Lower leg skin (tissue), 4 donors: Measurements from ENCODE around the gene ADAM30. TPM values are rescaled to one million over a fixed set of nuclear protein-coding genes. Genes with fewer than 3 reads are reported as not detected.

Experiments
- DNase-seq, 2 donors: peaks; one replicate each; pipeline ENCODE4 v3.0.0-alpha.2; 2019; ENCODE audit warnings: low spot score in 2 of 2
- H3K4me3 ChIP-seq: fragments of 200-600 bp; sonication (generic); 2 replicates; pipeline ENCODE4 v1.5.1; 2017; ENCODE audit warnings: mild to moderate bottlenecking, low read depth; ENCODE audit not compliant: poor library complexity, severe bottlenecking
- CTCF ChIP-seq, 3 donors: fragments of 450-650 bp; IDR thresholded peaks; one replicate each; pipeline ENCODE4 v1.5.1; 2016; ENCODE audit warnings: antibody characterized with exemption in 3 of 3, mild to moderate bottlenecking in 3 of 3, moderate library complexity in 2 of 3
- POLR2A ChIP-seq, 2 donors: fragments of 450-650 bp; IDR thresholded peaks; one replicate each; pipeline ENCODE4 v1.6.1; 2016 to 2017; ENCODE audit warnings: antibody characterized with exemption in 2 of 2, mild to moderate bottlenecking in 1 of 2, moderate library complexity in 1 of 2
- WGBS, 2 donors: methylation state at CpG; one replicate each; pipeline ENCODE4 v1.1.5; 2018; 5-methylcytosine and 5-hydroxymethylcytosine counted together
- intact Hi-C: fragments of 100-400 bp; cut with DNase I; formaldehyde crosslinking; loops from one replicate; pipeline ENCODE4 v1.15.0; 2023; ENCODE audit warnings: low total_unique reads
- total RNA-seq, 4 donors: library from RNA; depleted of rRNA; stranded (reverse); fragments of >200 nt; gene quantifications; one replicate each; pipeline ENCODE4 v1.1.0, GENCODE V29; 2016

ADAM30 gene
- total RNA-seq, 4 donors from 2014 or later = not detected

- no peak for TF ChIP-seq CTCF (IDR thresholded peaks at IDR 0.05)
- no peak for TF ChIP-seq POLR2A (IDR thresholded peaks at IDR 0.05)
- WGBS, 2 donors = 88 to 90% methylated on average over 1 of the region's 1 CpG
- intact Hi-C loops = no loop called here
- DNase-seq = no peak
- H3K4me3 ChIP-seq = no peak overlapping the region
Observed at GRCh38 chr1:119935373-119935772, 39.1 kb upstream of the ADAM30 start.

GRCh38 chr1:119933397-119933796, 37.1 kb upstream of the ADAM30 start:
- TF ChIP-seq POLR2A (IDR thresholded peaks at IDR 0.05) = no peak
- TF ChIP-seq CTCF (IDR thresholded peaks at IDR 0.05) = no peak
- DNase-seq = no peak
- intact Hi-C loops = no loop called here
- no peak overlapping the region for H3K4me3 ChIP-seq

DNA sequence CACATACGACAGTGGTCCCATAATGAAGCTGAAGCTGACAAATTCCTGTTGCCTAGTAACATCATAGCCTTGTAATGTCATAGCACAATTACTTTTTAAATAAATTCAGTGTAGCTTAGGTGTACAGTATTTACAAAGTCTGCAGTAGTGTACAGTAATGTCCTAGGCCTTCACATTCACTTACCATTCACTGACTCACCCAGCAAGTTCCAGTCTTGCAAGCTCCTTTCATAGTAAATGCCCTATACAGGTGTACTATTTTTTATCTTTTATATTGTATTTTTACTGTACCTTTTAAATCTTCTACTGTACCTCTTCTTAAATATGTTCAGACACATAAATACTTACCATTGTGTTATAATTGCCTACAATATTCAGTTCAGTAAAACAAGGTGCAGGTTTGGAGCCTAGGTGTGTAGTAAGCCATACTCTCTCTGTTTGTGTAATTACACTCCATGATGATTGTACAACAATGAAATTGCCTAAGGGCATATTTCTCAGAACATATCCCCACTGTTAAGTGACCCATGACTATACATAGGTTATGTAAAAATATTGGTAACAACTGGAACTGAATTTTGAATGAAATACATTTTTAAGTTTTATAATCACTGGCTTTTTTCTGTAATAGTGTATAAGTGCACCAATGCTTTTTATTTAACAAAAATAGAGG, 33.5 kb upstream of the ADAM30 start:
- intact Hi-C loops = no loop called here
- no peak for DNase-seq
- H3K4me3 ChIP-seq = no peak overlapping the region
- WGBS, 2 donors = 97% methylated on average over 1 of the region's 1 CpG
- TF ChIP-seq CTCF (IDR thresholded peaks at IDR 0.05) = no peak
- TF ChIP-seq POLR2A (IDR thresholded peaks at IDR 0.05) = no peak

DNA sequence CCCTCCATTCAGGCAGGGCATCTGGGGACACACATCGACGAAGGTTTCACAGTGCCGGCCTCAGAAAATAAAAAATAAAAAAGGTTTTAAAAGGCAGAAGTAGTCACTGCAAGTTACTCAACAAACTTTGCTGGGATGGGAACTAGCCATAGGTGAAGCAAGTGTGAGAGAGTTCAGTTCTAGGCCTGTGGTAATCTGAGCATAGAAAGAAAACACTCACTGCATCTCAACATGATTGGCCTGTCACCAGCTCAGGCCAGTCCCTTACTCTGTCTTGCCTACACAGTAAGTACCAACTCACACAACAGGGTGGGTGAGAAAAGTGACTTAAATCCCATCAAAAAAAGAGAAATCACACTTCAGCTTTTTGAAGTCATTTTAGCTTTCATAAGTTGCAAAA, 30.2 kb upstream of the ADAM30 start:
- 91 to 98% methylated on average over 3 of the region's 3 CpGs for WGBS, 2 donors
- H3K4me3 ChIP-seq = no peak overlapping the region
- intact Hi-C loops = no loop called here
- TF ChIP-seq CTCF (IDR thresholded peaks at IDR 0.05) = no peak
- no peak for TF ChIP-seq POLR2A (IDR thresholded peaks at IDR 0.05)
- no peak for DNase-seq

GRCh38 chr1:119924948-119925898, 28.9 kb upstream of the ADAM30 start:
- no peak overlapping the region for H3K4me3 ChIP-seq
- intact Hi-C loops = no loop called here
- TF ChIP-seq POLR2A (IDR thresholded peaks at IDR 0.05) = no peak
- no peak for TF ChIP-seq CTCF (IDR thresholded peaks at IDR 0.05)
- no peak for DNase-seq
- 83 to 85% methylated on average over 19 of the region's 19 CpGs for WGBS, 2 donors
